ENCODE measurements around the gene ZDHHC24.

DNA sequence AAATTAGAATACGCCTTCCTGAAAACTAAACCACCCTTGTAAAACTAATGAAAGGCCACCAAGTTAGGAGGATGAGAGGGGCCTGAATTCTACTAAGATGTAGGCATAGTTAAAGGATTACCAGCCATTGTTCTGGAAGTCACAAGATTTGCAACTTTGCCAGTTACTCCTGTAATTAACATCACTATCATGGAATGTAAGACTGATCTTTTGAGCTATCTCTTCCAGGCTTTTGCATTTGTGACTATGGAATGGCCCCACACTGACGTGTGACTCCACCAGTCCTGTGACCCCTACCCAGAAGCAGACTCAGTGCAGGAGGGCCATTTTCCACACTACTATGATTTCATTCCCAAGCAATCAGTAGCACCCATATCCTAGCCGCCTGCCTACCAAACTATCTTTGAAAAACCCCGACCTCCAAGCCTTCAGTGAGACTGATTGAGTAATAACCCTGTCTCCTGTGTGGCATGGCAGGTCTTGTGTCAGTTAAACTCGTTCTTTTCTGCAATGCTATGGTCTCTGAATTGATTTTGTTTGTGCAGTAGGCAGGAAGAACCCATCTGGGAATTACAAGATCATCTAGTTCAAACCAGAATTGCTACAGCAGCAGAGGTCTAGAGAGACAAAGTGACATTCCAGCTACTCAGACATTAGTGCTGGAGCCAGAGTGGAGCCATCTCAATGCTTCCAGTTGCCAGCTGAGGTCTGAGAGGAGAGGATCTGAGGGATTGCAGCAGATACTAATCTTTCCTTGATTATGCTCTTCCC lies 24.4 kb upstream of the ZDHHC24 start:
- TF ChIP-seq, protein P1, sequence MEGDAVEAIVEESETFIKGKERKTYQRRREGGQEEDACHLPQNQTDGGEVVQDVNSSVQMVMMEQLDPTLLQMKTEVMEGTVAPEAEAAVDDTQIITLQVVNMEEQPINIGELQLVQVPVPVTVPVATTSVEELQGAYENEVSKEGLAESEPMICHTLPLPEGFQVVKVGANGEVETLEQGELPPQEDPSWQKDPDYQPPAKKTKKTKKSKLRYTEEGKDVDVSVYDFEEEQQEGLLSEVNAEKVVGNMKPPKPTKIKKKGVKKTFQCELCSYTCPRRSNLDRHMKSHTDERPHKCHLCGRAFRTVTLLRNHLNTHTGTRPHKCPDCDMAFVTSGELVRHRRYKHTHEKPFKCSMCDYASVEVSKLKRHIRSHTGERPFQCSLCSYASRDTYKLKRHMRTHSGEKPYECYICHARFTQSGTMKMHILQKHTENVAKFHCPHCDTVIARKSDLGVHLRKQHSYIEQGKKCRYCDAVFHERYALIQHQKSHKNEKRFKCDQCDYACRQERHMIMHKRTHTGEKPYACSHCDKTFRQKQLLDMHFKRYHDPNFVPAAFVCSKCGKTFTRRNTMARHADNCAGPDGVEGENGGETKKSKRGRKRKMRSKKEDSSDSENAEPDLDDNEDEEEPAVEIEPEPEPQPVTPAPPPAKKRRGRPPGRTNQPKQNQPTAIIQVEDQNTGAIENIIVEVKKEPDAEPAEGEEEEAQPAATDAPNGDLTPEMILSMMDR (IDR thresholded peaks at IDR 0.05), result no peak
- no peak for TF ChIP-seq EZH2 (IDR thresholded peaks at IDR 0.05)

Data from neural progenitor cell (in vitro differentiated cells).